Aortic smooth muscle cell (primary cell): ENCODE data around the gene RCAN2. TPM values are rescaled to one million over a fixed set of nuclear protein-coding genes. Genes with fewer than 3 reads are reported as not detected.

Source experiments
- total RNA-seq: library from RNA; depleted of rRNA; stranded (reverse); fragments of >200 nt; gene quantifications from 2 replicates; pipeline ENCODE4 v1.2.3, GENCODE V29; 2014

RCAN2 gene
- total RNA-seq: 4.2 and 10.4 TPM in 2 replicates

DNA sequence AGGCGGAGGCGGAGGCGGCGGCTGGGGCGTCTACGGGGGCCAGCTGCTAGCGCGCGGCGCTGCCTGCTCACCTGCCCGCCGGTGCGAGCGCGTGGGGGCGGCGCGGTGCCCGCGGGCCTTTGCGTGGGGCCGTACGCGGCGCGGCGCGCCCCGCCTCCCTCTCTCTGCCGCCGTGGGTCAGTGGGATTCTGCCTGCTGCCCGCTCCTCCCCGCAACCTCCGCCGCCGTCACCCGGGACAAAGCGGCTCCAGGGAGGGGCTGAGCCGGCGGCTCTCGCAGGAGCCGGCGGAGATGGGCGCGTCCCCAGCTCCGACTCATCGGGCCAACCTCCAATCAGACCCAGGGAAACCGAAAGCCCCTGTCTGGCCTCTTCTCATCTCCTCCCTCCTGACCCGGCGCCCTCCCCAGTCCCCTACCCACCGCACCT, at the start of gene RCAN2:
Gene RCAN2, minus strand, starts transcription at position 249 of the 427 bp plus-strand sequence.

Other genes starting within 250 kb of the RCAN2 start
- gene CYP39A1, start 161.4 kb upstream of the RCAN2 start, total RNA-seq: 0.44 and 0.53 TPM in 2 replicates
- gene SLC25A27, start 161.5 kb upstream of the RCAN2 start, total RNA-seq: 4.4 and 6.4 TPM in 2 replicates
- 0.12 and 0.13 TPM in 2 replicates for gene TDRD6, start 196.4 kb upstream of the RCAN2 start, total RNA-seq
- gene PLA2G7, start 243.9 kb upstream of the RCAN2 start, total RNA-seq: 0.13 TPM in 1 of 2 replicates, not detected in the other